ENCODE measurements around the gene DNHD1.

Gene DNHD1

GRCh38 chr11:6612213-6613041 lies 115.3 kb downstream of the DNHD1 start, which contains the start of gene TAF10:
Gene TAF10, minus strand, starts transcription at chr11:6612216. Its CDS starts 27 bp downstream, at chr11:6612189.
- peak; percentile 90 to 91 (median 91) for DNase-seq (ENCODE audit: low read depth in 3 of 3)

GRCh38 chr11:6613496-6613895 lies 116.4 kb downstream of the DNHD1 start:
- no peak for DNase-seq (ENCODE audit: low read depth in 3 of 3)

DNA sequence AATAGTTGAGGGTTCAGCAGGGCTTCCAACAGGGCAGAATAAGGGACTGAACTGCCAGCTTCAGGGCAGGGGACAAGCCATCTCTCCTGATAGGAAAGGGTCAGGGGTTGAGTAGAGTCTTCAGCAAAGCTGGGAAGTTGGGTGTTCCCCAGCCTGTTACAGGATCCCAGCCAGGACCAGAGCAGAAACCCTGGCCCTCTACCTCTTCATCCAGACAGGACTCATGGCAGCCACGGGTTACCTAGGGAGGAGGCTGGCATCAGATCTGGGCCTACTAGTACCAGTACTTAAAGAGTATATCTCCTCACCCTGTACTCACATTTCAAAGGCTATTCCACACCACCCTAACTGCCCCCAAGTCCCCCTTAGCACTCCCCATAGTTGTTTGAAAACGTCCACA lies 117.4 kb downstream of the DNHD1 start:
- no peak for DNase-seq (ENCODE audit: low read depth in 3 of 3)

- DNase-seq (ENCODE audit: low read depth in 3 of 3) = no peak
These were observed 118.0 kb downstream of the DNHD1 start for GRCh38 chr11:6615046-6615445.

DNA sequence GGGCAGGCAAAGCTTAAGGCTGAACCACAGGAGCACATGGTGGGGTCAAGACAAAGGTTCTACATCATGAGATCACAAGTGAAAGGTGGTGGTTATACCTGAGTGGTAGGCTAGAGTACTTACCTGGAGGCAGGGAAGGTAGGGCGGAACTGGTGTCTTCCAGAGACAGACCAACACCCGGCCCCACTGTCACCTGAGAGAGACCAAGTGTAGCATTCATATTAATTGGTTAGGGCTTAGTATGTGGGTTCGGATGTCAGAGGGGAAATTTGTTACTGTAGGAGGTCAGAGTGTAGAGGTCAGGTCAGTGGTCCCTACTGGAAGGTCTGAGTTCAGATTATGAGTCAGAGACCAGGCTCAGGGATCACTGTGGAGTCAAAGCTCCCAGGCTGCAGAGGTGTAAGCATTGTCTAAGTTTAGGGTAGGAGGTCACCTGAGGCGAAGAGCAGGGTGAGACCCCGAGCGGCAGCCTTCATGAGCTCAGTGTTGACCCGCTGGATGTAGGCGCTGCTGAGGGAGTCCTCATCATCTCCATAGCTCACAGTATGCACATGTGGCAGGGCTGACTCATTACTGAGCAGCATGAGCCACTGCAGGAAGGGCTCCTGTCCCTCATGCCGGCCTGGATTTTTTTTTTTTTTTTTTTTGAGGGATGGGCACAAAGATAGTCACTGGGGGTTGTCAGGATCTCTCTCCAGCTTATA lies 119.0 kb downstream of the DNHD1 start:
- no peak for DNase-seq (ENCODE audit: low read depth in 3 of 3)

DNA sequence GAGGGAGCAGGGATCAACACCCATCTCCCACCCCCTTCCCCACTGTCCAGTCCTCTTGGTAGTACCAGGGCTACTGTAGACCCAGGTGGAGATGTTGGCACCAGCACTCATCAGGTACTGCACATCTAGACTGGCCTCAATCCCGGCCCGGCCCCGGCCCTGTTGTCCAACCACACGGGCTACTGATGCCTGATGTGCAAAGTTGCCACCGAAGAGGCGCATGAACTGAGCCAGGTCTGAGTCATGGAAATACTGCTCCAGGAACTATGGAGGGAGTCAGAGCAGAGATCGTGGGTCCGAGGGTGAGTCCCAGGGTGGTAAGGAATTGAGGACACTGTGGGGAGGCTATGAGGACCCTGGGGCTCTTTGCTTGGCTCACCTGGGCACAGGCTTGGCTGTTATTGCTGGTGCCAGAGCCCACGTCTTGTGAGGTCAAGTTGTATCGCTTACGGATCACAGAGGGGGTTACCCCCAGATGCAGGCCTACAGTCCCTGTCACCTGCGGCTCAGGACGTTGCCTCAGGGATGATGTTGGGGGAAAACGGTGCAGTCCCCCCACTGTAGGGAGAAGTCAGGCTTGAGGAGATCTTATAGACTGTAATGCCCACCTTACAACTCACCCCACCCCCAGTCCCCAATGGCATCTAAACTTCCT lies 119.6 kb downstream of the DNHD1 start:
- no peak for DNase-seq (ENCODE audit: low read depth in 3 of 3)

DNA sequence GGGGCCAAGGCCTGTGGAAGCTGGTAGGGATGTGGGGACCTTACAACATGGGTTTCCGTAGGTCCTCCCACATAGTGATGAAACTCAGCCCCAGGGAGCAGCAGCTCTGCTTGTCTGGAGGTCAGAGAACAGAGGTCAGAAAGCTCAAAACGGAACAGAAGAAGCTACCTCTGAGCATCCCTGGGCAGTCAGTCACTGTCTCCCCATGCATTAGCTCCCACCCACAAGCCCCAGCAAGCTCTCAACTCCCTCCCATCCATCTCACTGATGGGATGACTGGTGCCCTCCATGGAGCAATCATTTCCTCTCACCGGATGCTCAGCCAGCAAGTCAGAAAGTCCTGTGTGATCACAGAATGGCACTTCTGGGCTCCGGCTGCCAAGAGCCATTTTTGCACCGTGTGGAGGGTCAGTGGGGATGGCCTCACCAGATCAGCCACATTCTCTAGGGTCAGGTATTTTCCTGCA lies 120.3 kb downstream of the DNHD1 start:
- DNase-seq (ENCODE audit: low read depth in 3 of 3) = no peak

GRCh38 chr11:6618117-6619003 lies 121.3 kb downstream of the DNHD1 start:
- peak in 2 of 3 experiments; percentile 50 to 60 for DNase-seq (ENCODE audit: low read depth in 3 of 3)

GRCh38 chr11:6619004-6619745 lies 122.1 kb downstream of the DNHD1 start, which contains the start of gene TPP1:
Gene TPP1, minus strand, starts transcription at chr11:6619422. Its CDS starts 22 bp downstream, at chr11:6619400.
- DNase-seq (ENCODE audit: low read depth in 3 of 3) = peak; percentile 68 to 84 (median 80)

DNA sequence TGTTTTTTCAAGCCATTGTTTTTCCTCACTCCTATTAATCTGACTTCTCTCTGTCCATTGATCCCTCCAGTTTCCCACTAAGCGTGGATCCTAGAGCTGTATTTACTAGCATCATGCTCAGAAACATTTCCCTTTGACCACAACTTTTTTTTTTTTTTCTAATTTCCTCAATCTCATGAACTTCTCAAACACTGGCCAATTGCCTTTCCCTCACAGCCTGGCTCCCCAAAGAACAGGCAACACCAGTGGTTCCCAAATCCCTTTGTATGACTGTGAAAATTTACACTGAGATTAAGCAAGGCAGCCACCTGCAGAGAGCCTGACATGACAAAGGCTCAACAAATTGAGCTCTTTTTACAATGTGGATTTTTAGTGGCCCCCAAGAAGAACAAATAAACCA lies 123.6 kb downstream of the DNHD1 start:
- no peak for DNase-seq (ENCODE audit: low read depth in 3 of 3)
